HepG2 (cell line): ENCODE results near the gene BASP1. TPM values are rescaled to one million over a fixed set of nuclear protein-coding genes. Genes with fewer than 3 reads are reported as not detected.

Experiments
- ATAC-seq: fragments of 200-7000 bp; cut with Tn5 transposase; 3 replicates; pipeline ENCODE4 v1.9.1; 2020; ENCODE audit warnings: mild to moderate bottlenecking, moderate library complexity
- BruUV-seq: library from RNA; stranded (reverse); fragments of 400-500 nt; replicated peaks from 2 replicates; lab custom pipeline; 2021; lab: Mats Ljungman, UMichigan
- CTCF ChIA-PET: fragments of 300-600 bp; formaldehyde crosslinking; extraction: SDS; loops from one replicate; lab custom pipeline; 2021; ENCODE audit warnings: low total read pairs, inconsistent platforms, low intra/inter-chr PET ratio; lab: Yijun Ruan, JAX
- POLR2A ChIA-PET: fragments of 350-600 bp; sonication (Branson Sonifier 250); formaldehyde crosslinking; loops from one replicate; lab custom pipeline; 2020; ENCODE audit warnings: antibody characterized with exemption, inconsistent platforms; lab: Yijun Ruan, JAX
- DNase-seq: peaks from one replicate; pipeline ENCODE4 v3.0.0-alpha.2; 2015; ENCODE audit warnings: low spot score
- FAIRE-seq: peaks from 3 replicates; lab custom pipeline; 2011; peaks lifted over from hg19 to GRCh38; lab: Jason Lieb, UNC
- H2AFZ ChIP-seq: one replicate; pipeline ENCODE4 v1.6.1; 2011; ENCODE audit warnings: low read length, inconsistent platforms
- H3K27ac ChIP-seq: fragments of 300-600 bp; 3 replicates; pipeline ENCODE4 v1.8.0; 2011; ENCODE audit warnings: mixed run types, mild to moderate bottlenecking, mixed read lengths, low read length, inconsistent platforms; ENCODE audit not compliant: insufficient read depth; ENCODE audit errors: extremely low read length
- H3K27me3 ChIP-seq, 2 experiments: fragments of 200-600 bp in 1 of 2; 2 replicates in 1 of 2; 3 replicates in 1 of 2; pipeline versions ENCODE4 v1.6.0 to v1.8.0; 2011; ENCODE audit warnings: low read length in 2 of 2, mild to moderate bottlenecking in 2 of 2, moderate library complexity in 2 of 2, inconsistent platforms in 1 of 2; ENCODE audit not compliant: insufficient read depth in 2 of 2, control insufficient read depth in 1 of 2
- H3K36me3 ChIP-seq, 2 experiments: fragments of 200-600 bp in 1 of 2; replicated peaks in 1 of 2; 2 replicates in 1 of 2; 3 replicates in 1 of 2; pipeline versions ENCODE4 v1.5.1 to v1.8.0; 2011; ENCODE audit warnings: low read length in 2 of 2, inconsistent platforms in 1 of 2; ENCODE audit not compliant: insufficient read depth in 2 of 2, control insufficient read depth in 1 of 2
- H3K4me1 ChIP-seq: 2 replicates; pipeline ENCODE4 v1.5.1; 2012; ENCODE audit warnings: low read length, inconsistent platforms; ENCODE audit not compliant: insufficient read depth
- H3K4me2 ChIP-seq: 2 replicates; pipeline ENCODE4 v1.6.0; 2011; ENCODE audit warnings: low read depth, low read length, inconsistent platforms
- H3K4me3 ChIP-seq, 3 experiments: fragments of 200-600 bp in 1 of 3; sonication (generic), shearing (Covaris generic) in 1 of 3; replicated peaks in 1 of 3; 2 replicates each; pipeline ENCODE4 v1.5.1; 2011 to 2016; ENCODE audit warnings: low read length in 3 of 3, inconsistent platforms in 2 of 3, low read depth in 2 of 3, mild to moderate bottlenecking in 2 of 3, control low read depth in 1 of 3, mixed read lengths in 1 of 3; ENCODE audit not compliant: insufficient read depth in 1 of 3
- H3K79me2 ChIP-seq: one replicate; pipeline ENCODE4 v1.6.1; 2011; ENCODE audit warnings: low read length, inconsistent platforms; ENCODE audit not compliant: insufficient read depth
- H3K9ac ChIP-seq: 2 replicates; pipeline ENCODE4 v1.6.0; 2011; ENCODE audit warnings: mild to moderate bottlenecking, low read depth, low read length, inconsistent platforms; ENCODE audit not compliant: insufficient read depth
- H3K9me3 ChIP-seq: 2 replicates; pipeline ENCODE4 v1.5.1; 2012; ENCODE audit warnings: mild to moderate bottlenecking, low read length
- H4K20me1 ChIP-seq: 2 replicates; pipeline ENCODE4 v1.6.0; 2011; ENCODE audit warnings: inconsistent platforms, mild to moderate bottlenecking, low read length, moderate library complexity; ENCODE audit not compliant: insufficient read depth
- BRCA1 ChIP-seq: sonication (generic); formaldehyde crosslinking; IDR thresholded peaks from 2 replicates; pipeline ENCODE4 v1.4.0; 2020; ENCODE audit warnings: missing genetic modification reagents
- HNF4A ChIP-seq: sonication (generic); formaldehyde crosslinking; IDR thresholded peaks from 2 replicates; pipeline ENCODE4 v1.4.0; 2020; ENCODE audit warnings: missing genetic modification reagents
- PCBP1 ChIP-seq: fragments of 200-400 bp; formaldehyde crosslinking; IDR thresholded peaks from 2 replicates; pipeline ENCODE4 v1.6.1; 2017; ENCODE audit warnings: mild to moderate bottlenecking, low read depth, low read length, borderline replicate concordance
- SALL2 ChIP-seq: sonication (generic); formaldehyde crosslinking; IDR thresholded peaks from 2 replicates; pipeline ENCODE4 v1.8.1; 2023; ENCODE audit warnings: mild to moderate bottlenecking, missing genetic modification reagents, inconsistent platforms
- SAP130 ChIP-seq: IDR thresholded peaks from 2 replicates; pipeline ENCODE4 v1.6.1; 2016; ENCODE audit warnings: low read depth
- ZNF510 ChIP-seq: sonication (generic); formaldehyde crosslinking; IDR thresholded peaks from 2 replicates; pipeline ENCODE4 v1.4.0; 2020; ENCODE audit warnings: low read depth, mild to moderate bottlenecking, missing genetic modification reagents
- ZNF567 ChIP-seq: sonication (generic); formaldehyde crosslinking; IDR thresholded peaks from 2 replicates; pipeline ENCODE4 v1.8.1; 2023; ENCODE audit warnings: mild to moderate bottlenecking, missing genetic modification reagents, borderline replicate concordance
- ZNF576 ChIP-seq: sonication (generic); formaldehyde crosslinking; IDR thresholded peaks from 2 replicates; pipeline ENCODE4 v1.4.0; 2020; ENCODE audit warnings: mild to moderate bottlenecking, missing genetic modification reagents
- ZNF674 ChIP-seq: sonication (generic); formaldehyde crosslinking; IDR thresholded peaks from 2 replicates; pipeline ENCODE4 v1.5.0; 2020; ENCODE audit warnings: low read depth, mild to moderate bottlenecking, missing genetic modification reagents
- ZSCAN12 ChIP-seq: sonication (generic); formaldehyde crosslinking; IDR thresholded peaks from 2 replicates; pipeline ENCODE4 v1.9.0; 2021; ENCODE audit warnings: mild to moderate bottlenecking, missing genetic modification reagents
- WGBS: methylation state at CpG from one replicate; pipeline ENCODE4 v1.1.6; 2017; ENCODE audit warnings: low lambda C conversion rate; 5-methylcytosine and 5-hydroxymethylcytosine counted together
- in situ Hi-C: cut with HindIII; loops from 2 replicates; pipeline ENCODE4 v1.10.0; 2017; ENCODE audit warnings: low pct_unique_long_range_greater_than_20kb; ENCODE audit not compliant: extremely low pct_ligation_motif_present
- intact Hi-C: fragments of 100-400 bp; cut with micrococcal nuclease; formaldehyde crosslinking; loops from one replicate; pipeline ENCODE4 v1.10.0; 2022; ENCODE audit not compliant: unreplicated experiment
- polyA plus RNA-seq, 8 experiments: library from polyadenylated mRNA; depleted of rRNA in 3 of 8; stranded (reverse) in 7 of 8; unstranded in 1 of 8; fragments of >200 nt; fragmentation: Illumina TruSeq in 4 of 8; extraction: Trizol in 4 of 8; gene quantifications; 2 replicates each; pipeline versions ENCODE4 v1.2.1 to v1.2.3, GENCODE V29; 2011 to 2016; ENCODE audit warnings: low read depth in 4 of 8, missing spikeins in 1 of 8, mixed read lengths in 1 of 8; ENCODE audit not compliant: insufficient read depth in 1 of 8
- total RNA-seq, 5 experiments: library from RNA; depleted of rRNA; stranded (reverse); fragments of >200 nt; fragmentation: Illumina TruSeq; extraction: Trizol; gene quantifications; 2 replicates each; pipeline ENCODE4 v1.2.3, GENCODE V29; 2016; ENCODE audit warnings: low read depth in 1 of 5
- TF ChIP-seq, protein P1 (sequence below): sonication (generic); formaldehyde crosslinking; IDR thresholded peaks from 2 replicates; pipeline ENCODE4 v1.5.1; 2020; ENCODE audit warnings: missing genetic modification reagents, mild to moderate bottlenecking, borderline replicate concordance

Gene BASP1
- total and polyA plus RNA-seq, 2 of the 13 experiments (the other 11 are each of a cell fraction or from before 2014, with no cell fraction given), result 0.04 TPM; not detected in 1

- no peaks in the 10 kb centered on the region for H3K36me3 ChIP-seq
- 9% methylated on average over 3 of the region's 4 CpGs for WGBS
- H3K9ac ChIP-seq, result no peak overlapping the region
- intact Hi-C loops, result no loop called here
- no peaks in the 10 kb centered on the region for H3K79me2 ChIP-seq
- TF ChIP-seq ZNF674 (CRISPR knock-in tag) (no peak), ZNF567 (no peak), HNF4A (CRISPR knock-in tag) (no peak), ZNF510 (CRISPR knock-in tag) (no peak), PCBP1 (no peak), BRCA1 (CRISPR knock-in tag) (no peak), ZNF576 (CRISPR knock-in tag) (no peak), SALL2 (CRISPR knock-in tag) (no peak), SAP130 (CRISPR knock-in tag) (no peak), ZSCAN12 (CRISPR knock-in tag) (no peak)
- TF ChIP-seq, protein P1, sequence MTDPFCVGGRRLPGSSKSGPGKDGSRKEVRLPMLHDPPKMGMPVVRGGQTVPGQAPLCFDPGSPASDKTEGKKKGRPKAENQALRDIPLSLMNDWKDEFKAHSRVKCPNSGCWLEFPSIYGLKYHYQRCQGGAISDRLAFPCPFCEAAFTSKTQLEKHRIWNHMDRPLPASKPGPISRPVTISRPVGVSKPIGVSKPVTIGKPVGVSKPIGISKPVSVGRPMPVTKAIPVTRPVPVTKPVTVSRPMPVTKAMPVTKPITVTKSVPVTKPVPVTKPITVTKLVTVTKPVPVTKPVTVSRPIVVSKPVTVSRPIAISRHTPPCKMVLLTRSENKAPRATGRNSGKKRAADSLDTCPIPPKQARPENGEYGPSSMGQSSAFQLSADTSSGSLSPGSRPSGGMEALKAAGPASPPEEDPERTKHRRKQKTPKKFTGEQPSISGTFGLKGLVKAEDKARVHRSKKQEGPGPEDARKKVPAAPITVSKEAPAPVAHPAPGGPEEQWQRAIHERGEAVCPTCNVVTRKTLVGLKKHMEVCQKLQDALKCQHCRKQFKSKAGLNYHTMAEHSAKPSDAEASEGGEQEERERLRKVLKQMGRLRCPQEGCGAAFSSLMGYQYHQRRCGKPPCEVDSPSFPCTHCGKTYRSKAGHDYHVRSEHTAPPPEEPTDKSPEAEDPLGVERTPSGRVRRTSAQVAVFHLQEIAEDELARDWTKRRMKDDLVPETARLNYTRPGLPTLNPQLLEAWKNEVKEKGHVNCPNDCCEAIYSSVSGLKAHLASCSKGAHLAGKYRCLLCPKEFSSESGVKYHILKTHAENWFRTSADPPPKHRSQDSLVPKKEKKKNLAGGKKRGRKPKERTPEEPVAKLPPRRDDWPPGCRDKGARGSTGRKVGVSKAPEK (CRISPR knock-in tag), result no peak
- TF ChIP-seq, all 625 proteins: peak for 0
- Histone ChIP-seq H3K27me3 (no peaks in the 10 kb centered on the region; a peak in 1 of 5 replicates), H4K20me1 (no peaks in the 10 kb centered on the region), H3K4me2 (no peak overlapping the region), H2AFZ (no peak overlapping the region), H3K4me1 (no peaks in the 10 kb centered on the region), H3K9me3 (no peaks in the 10 kb centered on the region), H3K27ac (no peak overlapping the region), H3K4me3 (no peak overlapping the region)
- no peak for ATAC-seq
- FAIRE-seq, result no peak
- BruUV-seq, result no TSS peak
- ChIA-PET CTCF (no interaction called here), POLR2A (no interaction called here)
- in situ Hi-C loops, result no loop called here
- no peak for DNase-seq
Measured at GRCh38 chr5:17287501-17288155, 70.2 kb downstream of the BASP1 start.
